HepG2 (cell line): Measurements from ENCODE around the gene UBE2E1. TPM values are rescaled to one million over a fixed set of nuclear protein-coding genes. Genes with fewer than 3 reads are reported as not detected.

Experiments used
- ATAC-seq: fragments of 200-7000 bp; cut with Tn5 transposase; 3 replicates; pipeline ENCODE4 v1.9.1; 2020; ENCODE audit warnings: mild to moderate bottlenecking, moderate library complexity
- BruUV-seq: library from RNA; stranded (reverse); fragments of 400-500 nt; replicated peaks from 2 replicates; lab custom pipeline; 2021; lab: Mats Ljungman, UMichigan
- CTCF ChIA-PET: fragments of 300-600 bp; formaldehyde crosslinking; extraction: SDS; loops from one replicate; lab custom pipeline; 2021; ENCODE audit warnings: low total read pairs, inconsistent platforms, low intra/inter-chr PET ratio; lab: Yijun Ruan, JAX
- POLR2A ChIA-PET: fragments of 350-600 bp; sonication (Branson Sonifier 250); formaldehyde crosslinking; loops from one replicate; lab custom pipeline; 2020; ENCODE audit warnings: antibody characterized with exemption, inconsistent platforms; lab: Yijun Ruan, JAX
- DNase-seq: peaks from one replicate; pipeline ENCODE4 v3.0.0-alpha.2; 2015; ENCODE audit warnings: low spot score
- FAIRE-seq: peaks from 3 replicates; lab custom pipeline; 2011; peaks lifted over from hg19 to GRCh38; lab: Jason Lieb, UNC
- H2AFZ ChIP-seq: one replicate; pipeline ENCODE4 v1.6.1; 2011; ENCODE audit warnings: low read length, inconsistent platforms
- H3K27ac ChIP-seq: fragments of 300-600 bp; 3 replicates; pipeline ENCODE4 v1.8.0; 2011; ENCODE audit warnings: mixed run types, mild to moderate bottlenecking, mixed read lengths, low read length, inconsistent platforms; ENCODE audit not compliant: insufficient read depth; ENCODE audit errors: extremely low read length
- H3K27me3 ChIP-seq, 2 experiments: fragments of 200-600 bp in 1 of 2; 2 replicates in 1 of 2; 3 replicates in 1 of 2; pipeline versions ENCODE4 v1.6.0 to v1.8.0; 2011; ENCODE audit warnings: low read length in 2 of 2, mild to moderate bottlenecking in 2 of 2, moderate library complexity in 2 of 2, inconsistent platforms in 1 of 2; ENCODE audit not compliant: insufficient read depth in 2 of 2, control insufficient read depth in 1 of 2
- H3K36me3 ChIP-seq, 2 experiments: fragments of 200-600 bp in 1 of 2; replicated peaks in 1 of 2; 2 replicates in 1 of 2; 3 replicates in 1 of 2; pipeline versions ENCODE4 v1.5.1 to v1.8.0; 2011; ENCODE audit warnings: low read length in 2 of 2, inconsistent platforms in 1 of 2; ENCODE audit not compliant: insufficient read depth in 2 of 2, control insufficient read depth in 1 of 2
- H3K4me1 ChIP-seq: 2 replicates; pipeline ENCODE4 v1.5.1; 2012; ENCODE audit warnings: low read length, inconsistent platforms; ENCODE audit not compliant: insufficient read depth
- H3K4me2 ChIP-seq: 2 replicates; pipeline ENCODE4 v1.6.0; 2011; ENCODE audit warnings: low read depth, low read length, inconsistent platforms
- H3K4me3 ChIP-seq, 3 experiments: fragments of 200-600 bp in 1 of 3; sonication (generic), shearing (Covaris generic) in 1 of 3; replicated peaks in 1 of 3; 2 replicates each; pipeline ENCODE4 v1.5.1; 2011 to 2016; ENCODE audit warnings: low read length in 3 of 3, inconsistent platforms in 2 of 3, low read depth in 2 of 3, mild to moderate bottlenecking in 2 of 3, control low read depth in 1 of 3, mixed read lengths in 1 of 3; ENCODE audit not compliant: insufficient read depth in 1 of 3
- H3K79me2 ChIP-seq: one replicate; pipeline ENCODE4 v1.6.1; 2011; ENCODE audit warnings: low read length, inconsistent platforms; ENCODE audit not compliant: insufficient read depth
- H3K9ac ChIP-seq: 2 replicates; pipeline ENCODE4 v1.6.0; 2011; ENCODE audit warnings: mild to moderate bottlenecking, low read depth, low read length, inconsistent platforms; ENCODE audit not compliant: insufficient read depth
- H3K9me3 ChIP-seq: 2 replicates; pipeline ENCODE4 v1.5.1; 2012; ENCODE audit warnings: mild to moderate bottlenecking, low read length
- H4K20me1 ChIP-seq: 2 replicates; pipeline ENCODE4 v1.6.0; 2011; ENCODE audit warnings: inconsistent platforms, mild to moderate bottlenecking, low read length, moderate library complexity; ENCODE audit not compliant: insufficient read depth
- ASH2L ChIP-seq: fragments of 300-600, 200-600 bp; sonication (generic); IDR thresholded peaks from 2 replicates; pipeline ENCODE4 v1.7.0; 2017; ENCODE audit warnings: low read depth, mild to moderate bottlenecking, moderate library complexity, mixed read lengths, low read length; ENCODE audit not compliant: insufficient read length
- ATF4 ChIP-seq, 2 experiments: fragments of 450-650 bp in 1 of 2; sonication (generic) in 1 of 2; formaldehyde crosslinking; IDR thresholded peaks; 2 replicates each; pipeline versions ENCODE4 v1.5.0 to v1.8.0; 2020 to 2022; ENCODE audit warnings: mild to moderate bottlenecking in 1 of 2, missing genetic modification reagents in 1 of 2
- ATM ChIP-seq: fragments of 450-650 bp; IDR thresholded peaks from 2 replicates; pipeline ENCODE4 v1.7.1; 2017; ENCODE audit warnings: mild to moderate bottlenecking, borderline replicate concordance
- FOSL1 ChIP-seq: sonication (generic); formaldehyde crosslinking; IDR thresholded peaks from 2 replicates; pipeline ENCODE4 v1.9.0; 2021; ENCODE audit warnings: missing genetic modification reagents, borderline replicate concordance
- GPBP1L1 ChIP-seq: sonication (generic); formaldehyde crosslinking; IDR thresholded peaks from 2 replicates; pipeline ENCODE4 v1.5.0; 2020; ENCODE audit warnings: mild to moderate bottlenecking, missing genetic modification reagents
- JUNB ChIP-seq: sonication (generic); formaldehyde crosslinking; IDR thresholded peaks from 2 replicates; pipeline ENCODE4 v1.8.0; 2022; ENCODE audit warnings: missing genetic modification reagents, mild to moderate bottlenecking, borderline replicate concordance
- KLF16 ChIP-seq, 2 experiments: sonication (generic) in 1 of 2; formaldehyde crosslinking in 1 of 2; IDR thresholded peaks; 2 replicates each; pipeline versions ENCODE4 v1.6.1 to v1.8.0; 2016 to 2023; ENCODE audit warnings: missing genetic modification reagents in 2 of 2, missing compliant biosample characterization in 1 of 2
- MAF1 ChIP-seq: sonication (generic); formaldehyde crosslinking; IDR thresholded peaks from 2 replicates; pipeline ENCODE4 v1.5.0; 2020; ENCODE audit warnings: missing genetic modification reagents, borderline replicate concordance
- NONO ChIP-seq, 2 experiments: fragments of 450-650 bp in 1 of 2; sonication (generic) in 1 of 2; formaldehyde crosslinking in 1 of 2; IDR thresholded peaks in 1 of 2; conservative IDR thresholded peaks in 1 of 2; 2 replicates each; pipeline versions ENCODE4 v1.6.1 to v1.8.0; 2017 to 2022; ENCODE audit warnings: mild to moderate bottlenecking in 1 of 2, missing genetic modification reagents in 1 of 2, moderate library complexity in 1 of 2
- PATZ1 ChIP-seq: sonication (generic); formaldehyde crosslinking; IDR thresholded peaks from 2 replicates; pipeline ENCODE4 v1.4.0; 2020; ENCODE audit warnings: missing genetic modification reagents
- RBFOX2 ChIP-seq: fragments of 200-400 bp; formaldehyde crosslinking; IDR thresholded peaks from 2 replicates; pipeline ENCODE4 v1.6.1; 2017; ENCODE audit warnings: low read depth, mild to moderate bottlenecking, low read length
- RXRA ChIP-seq: sonication (generic); formaldehyde crosslinking; IDR thresholded peaks from 2 replicates; pipeline ENCODE4 v1.5.1; 2020; ENCODE audit warnings: missing genetic modification reagents
- TP53 ChIP-seq: sonication (generic); formaldehyde crosslinking; conservative IDR thresholded peaks from 2 replicates; pipeline ENCODE4 v1.4.0; 2020; ENCODE audit warnings: missing genetic modification reagents
- ZFYVE20 ChIP-seq: sonication (generic); formaldehyde crosslinking; IDR thresholded peaks from 2 replicates; pipeline ENCODE4 v1.8.0; 2023; ENCODE audit warnings: low read depth, mild to moderate bottlenecking, moderate library complexity, missing genetic modification reagents, borderline replicate concordance
- ZKSCAN8 ChIP-seq: IDR thresholded peaks from 2 replicates; pipeline ENCODE4 v1.6.1; 2016; ENCODE audit warnings: borderline replicate concordance, missing genetic modification reagents, missing compliant biosample characterization
- ZNF720 ChIP-seq: sonication (generic); formaldehyde crosslinking; IDR thresholded peaks from 2 replicates; pipeline ENCODE4 v1.4.0; 2020; ENCODE audit warnings: missing genetic modification reagents
- WGBS: methylation state at CpG from one replicate; pipeline ENCODE4 v1.1.6; 2017; ENCODE audit warnings: low lambda C conversion rate; 5-methylcytosine and 5-hydroxymethylcytosine counted together
- in situ Hi-C: cut with HindIII; loops from 2 replicates; pipeline ENCODE4 v1.10.0; 2017; ENCODE audit warnings: low pct_unique_long_range_greater_than_20kb; ENCODE audit not compliant: extremely low pct_ligation_motif_present
- intact Hi-C: fragments of 100-400 bp; cut with micrococcal nuclease; formaldehyde crosslinking; loops from one replicate; pipeline ENCODE4 v1.10.0; 2022; ENCODE audit not compliant: unreplicated experiment
- polyA plus RNA-seq, 8 experiments: library from polyadenylated mRNA; depleted of rRNA in 3 of 8; stranded (reverse) in 7 of 8; unstranded in 1 of 8; fragments of >200 nt; fragmentation: Illumina TruSeq in 4 of 8; extraction: Trizol in 4 of 8; gene quantifications; 2 replicates each; pipeline versions ENCODE4 v1.2.1 to v1.2.3, GENCODE V29; 2011 to 2016; ENCODE audit warnings: low read depth in 4 of 8, missing spikeins in 1 of 8, mixed read lengths in 1 of 8; ENCODE audit not compliant: insufficient read depth in 1 of 8
- total RNA-seq, 5 experiments: library from RNA; depleted of rRNA; stranded (reverse); fragments of >200 nt; fragmentation: Illumina TruSeq; extraction: Trizol; gene quantifications; 2 replicates each; pipeline ENCODE4 v1.2.3, GENCODE V29; 2016; ENCODE audit warnings: low read depth in 1 of 5

UBE2E1 gene
- total and polyA plus RNA-seq, 2 of the 13 experiments (the other 11 are each of a cell fraction or from before 2014, with no cell fraction given): 55.4 to 61.8 TPM

GRCh38 chr3:23916886-23917678 is 111.3 kb downstream of the UBE2E1 start, which contains the start of the genes NKIRAS1 and RPL15:
Gene NKIRAS1 (minus strand): TSS chr3:23916990. CDS start chr3:23910904, 6,086 bp downstream.
Gene RPL15 (plus strand): TSS chr3:23917132. CDS start chr3:23917860, 728 bp downstream.
- Histone ChIP-seq H3K79me2 (peaks cover 56% of the 10 kb centered on the region), H3K27me3 (no peaks in the 10 kb centered on the region; a peak in 1 of 5 replicates), H3K4me2 (peak within 1 kb of the TSS; percentile 90), H4K20me1 (peaks cover 36% of the 10 kb centered on the region), H2AFZ (no peak within 1 kb of the TSS), H3K9me3 (no peaks in the 10 kb centered on the region), H3K4me1 (peaks cover 54% of the 10 kb centered on the region), H3K36me3 (peaks cover 4 to 9% of the 10 kb centered on the region in 2 experiments; a peak in 4 of 5 replicates), H3K4me3 (peak within 1 kb of the TSS; percentile 95 to 99 (median 98)), H3K27ac (peak within 1 kb of the TSS; percentile 81), H3K9ac (peak within 1 kb of the TSS; percentile 95)
- DNase-seq: peak; percentile 94
- under 1% methylated on average over 22 of the region's 64 CpGs for WGBS
- peak; percentile 57 for FAIRE-seq
- ChIA-PET POLR2A (interaction anchor here (0.6 to 3.8 kb wide), 31 partner anchors 9 to 1866 kb away, joined by 3 to 72 read pairs (median 6); partner anchors contain the start of gene NGLY1), CTCF (no interaction called here)
- ATAC-seq: peak; percentile 94
- intact Hi-C loops (loop anchor here (1.0 kb wide), 1 partner anchor 28 kb away; the partner anchor contains the start of gene NR1D2), in situ Hi-C loops (no loop called here)
- BruUV-seq: TSS peak; percentile 53
- TF ChIP-seq RBFOX2: peak; percentile 86
- peak; percentile 73; the same call in 1 of the 2 replicates for TF ChIP-seq TP53 (CRISPR knock-in tag)
- no peak; a peak in 1 of 4 replicates for TF ChIP-seq ATF4 (CRISPR knock-in tag; IDR thresholded peaks at IDR 0.05)
- TF ChIP-seq ATM: no peak
- 0 out of 2 replicates have a peak, but pooled peaks have one; percentile 70 for TF ChIP-seq ZKSCAN8
- TF ChIP-seq ASH2L: peak; percentile 90
- 0 out of 2 replicates have a peak, but pooled peaks have one; percentile 67 for TF ChIP-seq MAF1
- peak; percentile 79 for TF ChIP-seq PATZ1 (CRISPR knock-in tag)
- no peak for TF ChIP-seq GPBP1L1
- peak; percentile 72 for TF ChIP-seq RXRA
- no peak for TF ChIP-seq NONO (IDR thresholded peaks at IDR 0.05)
- TF ChIP-seq NONO (CRISPR knock-in tag; conservative IDR thresholded peaks at IDR 0.05): peak; percentile 93
- TF ChIP-seq JUNB (CRISPR knock-in tag): no peak
- 0 out of 2 replicates have a peak, but pooled peaks have one; percentile 64 for TF ChIP-seq ZFYVE20 (CRISPR knock-in tag)
- 0 out of 2 replicates have a peak, but pooled peaks have one; percentile 42 for TF ChIP-seq ZNF720 (CRISPR knock-in tag)
- TF ChIP-seq KLF16 (CRISPR knock-in tag; IDR thresholded peaks at IDR 0.05): peak in 1 of 2 experiments; percentile 97; a peak in 2 of 4 replicates
- no peak for TF ChIP-seq FOSL1 (CRISPR knock-in tag)
